Natural killer cell treated with Interleukin-12 subunit alpha and Interleukin-12 subunit beta and Interleukin-15 and Interleukin-18, amount 100 ng/mL, for 72 hours (primary cell): Measurements from ENCODE around the gene FEV. TPM values are rescaled to one million over a fixed set of nuclear protein-coding genes. Genes with fewer than 3 reads are reported as not detected.
A peak's percentile ranks its signal among the peaks of the same experiment; 100 is the strongest.

ENCODE experiments used
- ATAC-seq, 2 donors: fragments of 150-1000 bp; cut with Tn5 transposase in 1 of 2; sonication (Bioruptor Pico), chemical (Tn5 transposase) in 1 of 2; 2 replicates each; pipeline ENCODE4 v1.10.0; 2021
- DNase-seq: peaks from one replicate; pipeline ENCODE4 v3.0.0; 2022; ENCODE audit warnings: low spot score
- H3K27ac Mint-ChIP-seq, 2 donors: 1 replicate in 1 of 2; 2 replicates in 1 of 2; pipeline ENCODE4 v1.8.0; 2022; ENCODE audit warnings: mixed read lengths in 2 of 2, mild to moderate bottlenecking in 1 of 2, moderate library complexity in 1 of 2
- H3K27me3 Mint-ChIP-seq, 2 donors: 1 replicate in 1 of 2; 2 replicates in 1 of 2; pipeline ENCODE4 v1.8.0; 2022; ENCODE audit warnings: mixed read lengths in 2 of 2
- H3K36me3 Mint-ChIP-seq: one replicate; pipeline ENCODE4 v1.8.0; 2022; ENCODE audit warnings: mixed read lengths
- H3K4me1 Mint-ChIP-seq, 2 donors: 1 replicate in 1 of 2; 2 replicates in 1 of 2; pipeline ENCODE4 v1.8.0; 2022; ENCODE audit warnings: low read depth in 2 of 2, mixed read lengths in 2 of 2, mild to moderate bottlenecking in 1 of 2
- H3K4me3 Mint-ChIP-seq: one replicate; pipeline ENCODE4 v1.8.0; 2022; ENCODE audit warnings: mixed read lengths
- H3K9me3 Mint-ChIP-seq: 2 replicates; pipeline ENCODE4 v1.8.0; 2022; ENCODE audit warnings: mixed read lengths
- total RNA-seq, 2 donors: library from RNA; stranded (reverse); gene quantifications; one replicate each; pipeline ENCODE4 v1.2.3, GENCODE V29; 2022

FEV gene
- total RNA-seq, 2 donors from 2014 or later = not detected

DNA sequence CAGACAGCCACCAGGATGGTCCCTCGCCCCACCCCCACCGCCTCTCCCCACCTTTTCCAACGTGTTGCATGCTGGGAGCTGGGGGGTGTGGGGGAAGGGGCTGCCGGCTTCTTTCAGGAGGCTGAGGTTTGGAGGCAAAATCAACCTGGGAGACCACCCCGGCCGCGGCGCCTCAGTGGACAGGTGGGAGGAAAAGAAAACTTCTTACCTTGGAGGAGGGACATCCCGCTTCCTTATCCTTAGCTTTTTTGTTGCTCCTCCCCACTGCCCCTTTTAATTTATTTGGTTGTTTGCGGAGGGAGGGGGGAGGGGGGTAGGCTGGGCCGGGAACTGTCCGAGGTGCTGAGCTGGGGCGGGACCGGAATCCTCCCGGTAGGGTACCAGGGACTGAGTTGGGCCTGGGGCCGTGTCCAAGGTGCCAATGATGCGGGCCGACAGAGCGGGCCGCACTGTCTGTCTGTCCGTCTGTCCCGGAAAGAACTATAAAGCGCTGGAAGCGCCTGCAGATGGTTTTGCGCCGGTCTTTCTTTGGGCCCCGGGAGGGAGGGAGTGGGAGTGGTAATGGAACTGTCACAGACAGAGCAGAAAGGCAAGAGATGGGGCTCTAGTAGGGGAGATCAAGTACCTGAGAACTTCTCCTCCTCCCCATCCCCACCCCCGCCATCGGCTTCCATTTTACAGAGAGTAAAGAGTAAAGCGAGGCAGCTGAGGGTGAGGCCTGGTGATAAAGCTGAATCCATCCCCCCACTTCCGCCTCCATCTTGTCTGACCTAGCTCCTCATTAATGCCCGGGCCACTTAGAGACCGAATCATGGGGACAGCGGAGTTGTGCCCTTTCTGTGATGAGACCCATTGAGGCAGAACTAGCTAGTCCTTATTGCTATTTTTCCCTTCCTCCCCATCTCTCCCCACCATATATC lies 23.1 kb downstream of the FEV start:
- H3K27me3 Mint-ChIP-seq = peaks cover 43 to 63% of the 10 kb centered on the region in 2 donors
- H3K36me3 Mint-ChIP-seq = no peaks in the 10 kb centered on the region
- ATAC-seq (no peak), DNase-seq (no peak)
- H3K27ac Mint-ChIP-seq = no peak overlapping the region
- peak overlapping the region; percentile 42 for H3K4me3 Mint-ChIP-seq
- H3K4me1 Mint-ChIP-seq = peaks cover 0 to 9% of the 10 kb centered on the region in 2 donors
- no peaks in the 10 kb centered on the region for H3K9me3 Mint-ChIP-seq

DNA sequence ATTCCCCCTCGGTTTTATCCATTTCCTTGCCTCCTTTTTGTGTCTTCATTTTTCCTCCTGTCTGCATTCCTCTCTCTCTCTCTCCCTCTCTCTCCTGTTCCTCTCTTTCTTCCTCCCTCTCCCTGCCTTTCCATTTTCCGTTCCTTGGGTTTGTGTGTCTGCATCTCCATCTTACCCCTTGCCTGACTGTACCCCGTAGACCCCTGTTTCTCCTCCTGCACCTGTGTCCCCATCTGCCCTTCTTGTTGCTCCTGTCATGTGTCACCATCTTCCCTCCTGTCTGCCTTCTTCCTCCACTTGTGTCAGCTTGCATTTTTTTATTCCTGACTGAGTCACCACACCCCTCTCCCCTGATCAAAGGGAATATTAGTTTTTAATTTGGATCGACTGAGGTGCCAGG lies 23.8 kb downstream of the FEV start:
- H3K4me3 Mint-ChIP-seq = peak overlapping the region; percentile 42
- H3K27ac Mint-ChIP-seq = no peak overlapping the region
- peaks cover 46 to 69% of the 10 kb centered on the region in 2 donors for H3K27me3 Mint-ChIP-seq
- peaks cover 0 to 9% of the 10 kb centered on the region in 2 donors for H3K4me1 Mint-ChIP-seq
- no peak for DNase-seq
- no peaks in the 10 kb centered on the region for H3K9me3 Mint-ChIP-seq
- ATAC-seq = no peak
- no peaks in the 10 kb centered on the region for H3K36me3 Mint-ChIP-seq

DNA sequence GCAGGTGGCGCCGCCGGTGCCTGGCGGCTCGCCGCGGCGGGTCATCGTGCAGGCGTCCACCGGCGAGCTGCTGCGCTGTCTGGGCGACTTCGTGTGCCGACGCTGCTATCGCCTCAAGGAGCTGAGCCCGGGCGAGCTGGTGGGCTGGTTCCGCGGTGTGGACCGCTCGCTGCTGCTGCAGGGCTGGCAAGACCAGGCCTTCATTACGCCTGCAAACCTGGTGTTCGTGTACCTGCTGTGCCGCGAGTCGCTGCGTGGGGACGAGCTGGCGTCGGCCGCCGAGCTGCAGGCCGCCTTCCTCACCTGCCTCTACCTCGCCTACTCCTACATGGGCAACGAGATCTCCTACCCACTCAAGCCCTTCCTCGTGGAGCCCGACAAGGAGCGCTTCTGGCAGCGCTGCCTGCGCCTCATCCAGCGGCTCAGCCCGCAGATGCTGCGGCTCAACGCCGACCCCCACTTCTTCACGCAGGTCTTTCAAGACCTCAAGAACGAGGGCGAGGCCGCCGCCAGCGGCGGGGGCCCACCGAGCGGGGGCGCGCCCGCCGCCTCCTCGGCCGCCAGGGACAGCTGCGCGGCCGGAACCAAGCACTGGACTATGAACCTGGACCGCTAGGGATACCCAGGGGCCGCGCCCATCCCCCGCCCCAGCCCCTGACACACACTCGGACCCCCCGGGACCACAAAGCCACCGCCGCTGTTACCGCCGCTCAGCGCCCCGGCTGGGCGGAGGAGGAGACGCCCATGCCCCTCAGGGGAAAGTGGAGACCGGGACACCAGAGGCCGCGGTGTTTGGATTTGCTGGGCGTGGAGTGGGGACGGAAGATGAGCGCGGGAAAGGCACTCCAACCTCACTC lies 24.4 kb downstream of the FEV start:
- Mint-ChIP-seq H3K9me3 (no peaks in the 10 kb centered on the region), H3K36me3 (no peaks in the 10 kb centered on the region), H3K27ac (no peak overlapping the region), H3K4me1 (peaks cover 0 to 9% of the 10 kb centered on the region in 2 donors), H3K27me3 (peaks cover 46 to 67% of the 10 kb centered on the region in 2 donors), H3K4me3 (peak overlapping the region; percentile 42)
- DNase-seq (no peak), ATAC-seq (no peak)

DNA sequence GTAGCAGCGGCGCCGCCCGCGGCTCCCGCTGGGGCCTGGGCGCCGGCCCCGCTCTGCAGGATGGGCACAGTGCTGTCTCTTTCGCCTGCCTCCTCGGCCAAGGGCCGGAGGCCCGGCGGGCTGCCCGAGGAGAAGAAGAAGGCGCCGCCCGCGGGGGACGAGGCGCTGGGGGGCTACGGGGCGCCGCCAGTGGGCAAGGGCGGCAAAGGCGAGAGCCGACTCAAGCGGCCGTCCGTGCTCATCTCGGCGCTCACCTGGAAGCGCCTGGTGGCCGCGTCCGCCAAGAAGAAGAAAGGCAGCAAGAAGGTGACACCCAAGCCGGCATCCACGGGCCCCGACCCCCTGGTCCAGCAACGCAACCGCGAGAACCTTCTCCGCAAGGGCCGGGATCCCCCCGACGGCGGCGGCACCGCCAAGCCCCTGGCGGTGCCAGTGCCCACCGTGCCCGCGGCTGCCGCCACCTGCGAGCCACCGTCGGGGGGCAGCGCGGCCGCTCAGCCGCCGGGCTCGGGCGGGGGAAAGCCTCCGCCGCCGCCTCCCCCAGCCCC lies 25.1 kb downstream of the FEV start:
- H3K27me3 Mint-ChIP-seq = peaks cover 52 to 66% of the 10 kb centered on the region in 2 donors
- H3K27ac Mint-ChIP-seq = no peak overlapping the region
- ATAC-seq (no peak), DNase-seq (no peak)
- no peaks in the 10 kb centered on the region for H3K36me3 Mint-ChIP-seq
- H3K4me1 Mint-ChIP-seq = peaks cover 0 to 9% of the 10 kb centered on the region in 2 donors
- H3K4me3 Mint-ChIP-seq = no peak overlapping the region
- H3K9me3 Mint-ChIP-seq = no peaks in the 10 kb centered on the region

DNA sequence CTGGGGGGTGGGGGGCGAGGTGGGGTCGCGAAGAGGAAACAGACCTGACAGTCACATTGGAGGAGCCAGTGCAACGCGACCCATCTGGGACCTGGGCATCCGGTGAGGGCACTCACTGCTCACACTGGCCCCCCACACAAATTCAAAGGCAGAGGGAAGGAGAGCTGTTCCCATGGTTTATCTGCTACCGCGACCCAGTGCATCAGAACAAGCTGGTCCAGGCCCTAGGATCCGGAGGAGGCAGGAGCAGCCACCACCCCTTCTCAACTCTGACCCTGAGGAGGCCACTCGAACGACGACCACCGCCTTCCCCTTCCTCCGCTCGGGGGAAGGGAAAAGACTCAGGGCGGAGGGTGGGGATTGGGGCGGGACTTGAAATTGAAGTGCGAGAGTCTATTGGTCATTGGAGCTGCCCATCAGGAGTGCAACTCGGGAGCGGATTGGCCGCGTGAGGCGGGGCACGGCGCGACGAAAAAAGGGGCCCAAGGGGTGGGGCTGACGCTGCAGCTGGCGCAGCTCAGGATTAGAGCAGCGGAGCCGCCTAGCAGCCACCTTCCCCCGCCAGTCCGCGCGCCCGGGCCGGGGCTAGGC lies 25.7 kb downstream of the FEV start, which contains the start of gene CDK5R2:
CDK5R2 (plus strand) TSS at position 526 of the 591 bp plus-strand sequence. CDS start 155 bp downstream, outside the sequence.
- H3K36me3 Mint-ChIP-seq = no peaks in the 10 kb centered on the region
- DNase-seq = peak; percentile 81
- no peak within 1 kb of the TSS for H3K27ac Mint-ChIP-seq

DNA sequence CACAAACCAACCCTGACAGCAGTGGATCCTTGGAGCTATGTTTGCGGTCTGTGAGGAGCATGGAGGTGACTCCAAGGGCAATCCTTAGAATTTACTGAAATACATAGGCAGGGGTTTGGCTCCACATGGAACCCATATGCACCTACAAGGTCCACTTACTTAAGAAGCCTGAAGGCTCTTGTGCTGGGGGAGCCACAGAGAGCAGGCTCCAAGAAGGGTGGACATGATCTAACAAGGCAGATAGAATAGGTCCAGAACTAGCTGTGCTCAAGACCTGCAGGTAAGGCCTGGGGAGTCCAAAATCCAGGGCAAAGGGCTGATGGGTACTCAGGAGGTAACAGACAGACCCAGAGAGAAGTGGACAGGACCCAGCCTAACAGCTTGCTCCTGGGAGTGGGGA lies 26.7 kb downstream of the FEV start:
- Mint-ChIP-seq H3K27ac (no peak overlapping the region), H3K4me3 (no peak overlapping the region), H3K4me1 (peaks cover 0 to 4% of the 10 kb centered on the region in 2 donors), H3K36me3 (no peaks in the 10 kb centered on the region), H3K9me3 (no peaks in the 10 kb centered on the region), H3K27me3 (peaks cover 49 to 60% of the 10 kb centered on the region in 2 donors)
- no peak for ATAC-seq
- DNase-seq = no peak

More for the DNA sequence above, 25.7 kb downstream of the FEV start, which contains the start of gene CDK5R2:
- H3K4me1 Mint-ChIP-seq = peaks cover 0 to 9% of the 10 kb centered on the region in 2 donors
- peak; percentile 88 for ATAC-seq
- H3K27me3 Mint-ChIP-seq = peaks cover 54 to 67% of the 10 kb centered on the region in 2 donors
- peak within 1 kb of the TSS; percentile 35 for H3K4me3 Mint-ChIP-seq
- H3K9me3 Mint-ChIP-seq = no peaks in the 10 kb centered on the region

DNA sequence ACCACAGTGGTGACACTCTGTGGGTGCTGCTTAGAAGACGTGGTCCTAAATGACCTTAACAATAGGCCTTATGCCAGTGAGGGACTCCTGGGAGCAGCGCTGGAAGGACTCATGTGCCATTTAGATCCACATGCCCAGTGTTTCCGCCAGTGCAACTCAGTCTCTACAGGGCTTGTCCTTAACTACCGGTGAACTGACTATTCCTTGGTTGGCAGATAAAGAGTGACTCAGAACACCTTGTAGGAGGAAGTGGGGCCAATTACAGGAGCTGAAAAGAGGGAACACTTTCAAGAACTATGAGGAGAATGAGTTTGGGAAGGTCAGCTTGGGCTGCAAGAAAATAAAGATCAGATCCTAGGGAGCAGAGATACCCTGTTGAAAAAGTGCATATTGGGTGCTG lies 27.3 kb downstream of the FEV start:
- Mint-ChIP-seq H3K36me3 (no peaks in the 10 kb centered on the region), H3K4me3 (no peak overlapping the region), H3K4me1 (peaks cover 0 to 4% of the 10 kb centered on the region in 2 donors), H3K9me3 (no peaks in the 10 kb centered on the region), H3K27ac (no peak overlapping the region), H3K27me3 (peaks cover 49 to 54% of the 10 kb centered on the region in 2 donors)
- DNase-seq (no peak), ATAC-seq (no peak)

DNA sequence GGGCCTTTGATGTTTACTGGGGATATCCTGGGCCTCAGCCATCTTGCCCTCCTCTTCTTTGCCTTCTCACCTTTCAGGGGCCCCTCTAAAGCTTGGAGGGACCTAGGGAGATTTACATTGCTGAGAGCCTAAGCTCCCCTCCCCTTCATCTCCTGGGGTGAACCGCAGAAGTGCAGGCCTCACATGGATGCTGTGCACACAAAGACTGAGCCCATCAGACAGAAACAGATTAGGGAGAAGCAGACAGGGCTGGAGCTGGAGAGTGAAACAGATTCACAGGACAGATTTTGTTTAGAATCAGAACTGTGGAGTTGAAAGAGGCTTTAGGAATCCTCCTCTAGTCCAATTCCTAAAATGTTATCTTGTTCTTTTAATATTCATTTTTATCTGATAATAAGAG lies 28.9 kb downstream of the FEV start:
- no peaks in the 10 kb centered on the region for H3K9me3 Mint-ChIP-seq
- H3K4me1 Mint-ChIP-seq = peaks cover 0 to 1% of the 10 kb centered on the region in 2 donors
- DNase-seq = no peak
- ATAC-seq = no peak
- H3K27me3 Mint-ChIP-seq = peaks cover 40 to 41% of the 10 kb centered on the region in 2 donors
- no peak overlapping the region for H3K4me3 Mint-ChIP-seq
- no peak overlapping the region for H3K27ac Mint-ChIP-seq
- no peaks in the 10 kb centered on the region for H3K36me3 Mint-ChIP-seq

DNA sequence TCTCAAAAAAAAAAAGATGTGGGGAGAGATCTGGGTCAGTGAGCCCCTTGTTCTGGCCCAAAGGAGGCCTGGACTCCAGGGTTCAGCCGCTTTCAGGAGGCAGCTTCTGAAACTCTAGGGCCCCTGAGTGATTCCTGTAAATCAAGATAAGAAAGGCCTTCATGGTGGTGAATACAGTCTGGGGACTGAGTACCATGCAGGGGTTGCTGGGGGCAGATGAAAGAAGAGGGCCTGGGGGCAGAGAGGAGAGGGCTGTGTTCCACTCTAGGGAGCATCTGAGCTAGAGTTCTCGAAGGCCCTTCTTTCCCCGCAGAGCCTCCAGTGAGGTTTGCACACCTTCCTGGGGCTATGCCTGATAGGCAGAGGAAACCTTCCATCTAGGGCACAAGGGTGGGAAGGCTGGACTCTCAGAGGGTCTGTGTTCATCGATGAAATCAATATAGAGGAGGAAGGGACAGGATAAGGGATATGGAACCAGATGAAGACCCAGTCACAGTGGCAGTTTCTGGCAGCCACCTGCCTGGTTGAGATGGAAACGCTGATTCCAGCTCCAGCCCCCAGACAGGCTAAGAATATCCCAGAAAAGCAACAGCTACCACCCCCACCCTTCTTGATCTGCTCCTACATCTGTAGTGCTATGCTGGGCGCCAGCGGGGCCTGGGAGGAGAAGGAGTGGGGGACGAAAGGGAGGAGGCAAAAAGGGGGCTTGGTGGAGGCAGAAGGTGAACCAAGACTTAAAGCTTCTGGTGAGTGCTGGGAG lies 30.3 kb downstream of the FEV start:
- Mint-ChIP-seq H3K4me1 (no peaks in the 10 kb centered on the region), H3K36me3 (no peaks in the 10 kb centered on the region), H3K27me3 (peaks cover 40 to 43% of the 10 kb centered on the region in 2 donors), H3K4me3 (no peak overlapping the region), H3K27ac (no peak overlapping the region), H3K9me3 (no peaks in the 10 kb centered on the region)
- DNase-seq = no peak
- no peak for ATAC-seq

DNA sequence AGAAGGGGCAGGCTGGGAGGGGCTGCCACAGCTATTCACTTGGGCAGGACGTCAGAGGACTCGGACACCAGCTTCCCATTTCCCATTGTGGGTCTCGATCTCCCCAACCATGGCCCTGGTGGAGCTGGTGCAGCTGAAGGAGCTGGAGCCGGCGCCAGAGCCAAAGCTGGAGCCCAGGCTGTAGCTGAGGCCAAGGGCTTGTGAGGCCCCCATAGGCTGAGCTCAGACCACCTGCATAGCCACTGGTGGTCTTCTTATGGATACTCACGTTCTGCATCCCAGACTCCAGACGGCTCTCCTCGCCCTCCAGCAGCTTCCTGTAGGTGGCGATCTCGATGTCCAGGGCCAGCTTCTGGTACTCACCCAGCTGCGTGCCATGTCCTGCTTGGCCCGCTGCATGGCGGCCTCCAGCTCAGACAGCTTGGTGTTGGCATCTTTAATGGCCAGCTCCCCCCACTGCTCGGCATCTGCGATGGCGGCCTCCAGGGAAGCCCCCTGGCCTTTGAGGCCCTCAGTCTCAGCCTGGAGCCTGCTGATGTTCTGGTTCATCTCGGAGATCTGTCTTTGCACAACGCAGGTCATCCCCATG lies 31.5 kb downstream of the FEV start:
- no peaks in the 10 kb centered on the region for H3K36me3 Mint-ChIP-seq

DNA sequence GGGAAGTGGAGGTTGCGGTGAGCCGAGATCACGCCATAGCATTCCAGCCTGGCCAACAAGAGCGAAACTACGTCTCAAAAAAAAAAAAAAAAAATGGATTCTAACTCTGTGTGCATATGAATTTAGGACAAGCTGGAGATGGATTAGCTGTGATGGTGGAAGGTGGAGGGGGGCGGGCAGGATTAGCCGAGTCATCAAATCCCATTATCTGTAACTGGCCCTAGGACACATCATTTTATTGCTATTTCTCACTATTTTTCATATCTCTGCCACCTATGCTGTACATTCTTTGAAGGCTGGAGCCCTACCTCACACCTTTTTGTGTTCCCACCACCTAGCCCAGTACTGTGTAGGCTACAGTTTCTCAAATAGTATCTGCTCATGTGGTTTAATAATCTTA lies 32.8 kb downstream of the FEV start:
- Mint-ChIP-seq H3K36me3 (no peaks in the 10 kb centered on the region), H3K27me3 (peaks cover 27 to 31% of the 10 kb centered on the region in 2 donors), H3K9me3 (no peaks in the 10 kb centered on the region), H3K4me3 (no peak overlapping the region), H3K27ac (no peak overlapping the region), H3K4me1 (no peaks in the 10 kb centered on the region)
- ATAC-seq (no peak), DNase-seq (no peak)

More for the DNA sequence above, 31.5 kb downstream of the FEV start:
- Mint-ChIP-seq H3K4me1 (no peaks in the 10 kb centered on the region), H3K4me3 (no peak overlapping the region), H3K27me3 (peaks cover 37 to 40% of the 10 kb centered on the region in 2 donors), H3K27ac (no peak overlapping the region), H3K9me3 (no peaks in the 10 kb centered on the region)
- DNase-seq (no peak), ATAC-seq (no peak)

DNA sequence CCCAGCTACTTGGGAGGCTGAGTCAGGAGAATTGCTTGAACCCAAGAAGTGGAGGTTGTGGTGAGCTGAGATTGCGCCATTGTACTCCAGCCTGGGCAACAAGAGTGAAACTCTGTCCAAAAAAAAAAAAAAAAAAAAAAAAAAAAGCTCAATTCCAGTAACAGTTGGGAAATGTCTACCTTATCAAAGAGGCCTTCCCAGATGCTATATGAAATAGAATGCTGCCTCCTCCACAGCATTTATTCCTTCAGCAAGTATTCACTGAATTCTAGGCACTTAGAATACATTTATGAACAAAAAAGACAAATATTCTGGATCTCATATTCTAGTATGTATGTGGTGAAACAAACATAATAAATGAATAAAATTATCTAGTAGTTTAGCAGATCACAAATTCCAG lies 38.4 kb downstream of the FEV start:
- no peaks in the 10 kb centered on the region for H3K4me1 Mint-ChIP-seq
- H3K27me3 Mint-ChIP-seq = peaks cover 31 to 41% of the 10 kb centered on the region in 2 donors
- DNase-seq (no peak), ATAC-seq (no peak)
- no peak overlapping the region for H3K4me3 Mint-ChIP-seq
- no peaks in the 10 kb centered on the region for H3K9me3 Mint-ChIP-seq
- no peak overlapping the region for H3K27ac Mint-ChIP-seq
- no peaks in the 10 kb centered on the region for H3K36me3 Mint-ChIP-seq
